ENCODE results near the gene ZNF519. TPM values are rescaled to one million over a fixed set of nuclear protein-coding genes. Genes with fewer than 3 reads are reported as not detected.

Gene ZNF519
- total and polyA plus RNA-seq, 5 experiments from 2014 or later, result 3.7 to 11.8 (median 7.0) TPM

Other genes starting within 250 kb of the ZNF519 start
- not detected for gene MC2R, start 216.9 kb downstream of the ZNF519 start, total RNA-seq
- gene MC2R, start 216.9 kb downstream of the ZNF519 start, polyA plus RNA-seq, result not detected

Measured in naive thymus-derived CD8-positive, alpha-beta T cell (primary cell).